HepG2 (cell line): ENCODE results near the gene IFNK. TPM values are rescaled to one million over a fixed set of nuclear protein-coding genes. Genes with fewer than 3 reads are reported as not detected.

Experiments
- ATF7 ChIP-seq, 2 experiments: fragments of 450-650 bp in 1 of 2; sonication (generic) in 1 of 2; formaldehyde crosslinking in 1 of 2; IDR thresholded peaks; 2 replicates each; pipeline versions ENCODE4 v1.4.0 to v1.6.1; 2016 to 2020; ENCODE audit warnings: antibody characterized with exemption in 1 of 2, mild to moderate bottlenecking in 1 of 2, missing genetic modification reagents in 1 of 2
- FOXP1 ChIP-seq, 2 experiments: fragments of 450-650 bp in 1 of 2; IDR thresholded peaks; 2 replicates each; pipeline ENCODE4 v1.6.1; 2017 to 2018; ENCODE audit warnings: antibody characterized with exemption in 1 of 2
- NR2F6 ChIP-seq, 2 experiments: IDR thresholded peaks; 2 replicates each; pipeline ENCODE4 v1.6.1; 2016; ENCODE audit warnings: antibody characterized with exemption in 1 of 2, mild to moderate bottlenecking in 1 of 2
- PATZ1 ChIP-seq: sonication (generic); formaldehyde crosslinking; IDR thresholded peaks from 2 replicates; pipeline ENCODE4 v1.4.0; 2020; ENCODE audit warnings: missing genetic modification reagents
- PITX1 ChIP-seq: sonication (generic); formaldehyde crosslinking; IDR thresholded peaks from 2 replicates; pipeline ENCODE4 v1.5.1; 2020; ENCODE audit warnings: mild to moderate bottlenecking, missing genetic modification reagents
- RARA ChIP-seq: IDR thresholded peaks from 2 replicates; pipeline ENCODE4 v1.6.1; 2016; ENCODE audit warnings: missing genetic modification reagents, missing compliant biosample characterization
- RXRA ChIP-seq: sonication (generic); formaldehyde crosslinking; IDR thresholded peaks from 2 replicates; pipeline ENCODE4 v1.5.1; 2020; ENCODE audit warnings: missing genetic modification reagents
- RXRB ChIP-seq: IDR thresholded peaks from 2 replicates; pipeline ENCODE4 v1.6.1; 2016; ENCODE audit warnings: borderline replicate concordance, missing genetic modification reagents, missing compliant biosample characterization
- SAP130 ChIP-seq: IDR thresholded peaks from 2 replicates; pipeline ENCODE4 v1.6.1; 2016; ENCODE audit warnings: low read depth
- SOX5 ChIP-seq: IDR thresholded peaks from 2 replicates; pipeline ENCODE4 v1.6.1; 2016; ENCODE audit warnings: borderline replicate concordance
- TBX2 ChIP-seq: sonication (generic); formaldehyde crosslinking; IDR thresholded peaks from 2 replicates; pipeline ENCODE4 v1.5.0; 2020; ENCODE audit warnings: missing genetic modification reagents, mild to moderate bottlenecking, borderline replicate concordance
- THAP11 ChIP-seq: IDR thresholded peaks from 2 replicates; pipeline ENCODE4 v1.6.1; 2016; ENCODE audit warnings: missing biosample characterization, missing genetic modification reagents
- ZBTB46 ChIP-seq: sonication (generic); formaldehyde crosslinking; IDR thresholded peaks from 2 replicates; pipeline ENCODE4 v1.4.0; 2020; ENCODE audit warnings: mild to moderate bottlenecking, missing genetic modification reagents, borderline replicate concordance
- ZNF609 ChIP-seq: sonication (generic); formaldehyde crosslinking; IDR thresholded peaks from 2 replicates; pipeline ENCODE4 v1.4.0; 2020; ENCODE audit warnings: mild to moderate bottlenecking, missing genetic modification reagents, borderline replicate concordance
- ZNF639 ChIP-seq: conservative IDR thresholded peaks from 2 replicates; pipeline ENCODE4 v1.6.1; 2018; ENCODE audit warnings: missing genetic modification reagents
- ZNF766 ChIP-seq: sonication (generic); formaldehyde crosslinking; IDR thresholded peaks from 2 replicates; pipeline ENCODE4 v1.5.0; 2020; ENCODE audit warnings: missing genetic modification reagents, borderline replicate concordance
- polyA plus RNA-seq, 8 experiments: library from polyadenylated mRNA; depleted of rRNA in 3 of 8; stranded (reverse) in 7 of 8; unstranded in 1 of 8; fragments of >200 nt; fragmentation: Illumina TruSeq in 4 of 8; extraction: Trizol in 4 of 8; gene quantifications; 2 replicates each; pipeline versions ENCODE4 v1.2.1 to v1.2.3, GENCODE V29; 2011 to 2016; ENCODE audit warnings: low read depth in 4 of 8, missing spikeins in 1 of 8, mixed read lengths in 1 of 8; ENCODE audit not compliant: insufficient read depth in 1 of 8
- total RNA-seq, 5 experiments: library from RNA; depleted of rRNA; stranded (reverse); fragments of >200 nt; fragmentation: Illumina TruSeq; extraction: Trizol; gene quantifications; 2 replicates each; pipeline ENCODE4 v1.2.3, GENCODE V29; 2016; ENCODE audit warnings: low read depth in 1 of 5

The IFNK gene
- total and polyA plus RNA-seq, 2 of the 13 experiments (the other 11 are each of a cell fraction or from before 2014, with no cell fraction given): not detected

- TF ChIP-seq ZNF639 (CRISPR knock-in tag): no peak
- TF ChIP-seq NR2F6 (IDR thresholded peaks at IDR 0.05): peak; percentile 85
- TF ChIP-seq NR2F6 (CRISPR knock-in tag; IDR thresholded peaks at IDR 0.05): peak; percentile 82
- TF ChIP-seq PITX1 (CRISPR knock-in tag): peak; percentile 40; the same call in 1 of the 2 replicates
- 0 out of 2 replicates have a peak, but pooled peaks have one; percentile 28 for TF ChIP-seq TBX2
- TF ChIP-seq ATF7 (IDR thresholded peaks at IDR 0.05): no peak
- TF ChIP-seq ATF7 (CRISPR knock-in tag; IDR thresholded peaks at IDR 0.05): no peak
- TF ChIP-seq SOX5 (CRISPR knock-in tag): peak; percentile 62; the same call in 1 of the 2 replicates
- 0 out of 2 replicates have a peak, but pooled peaks have one; percentile 33 for TF ChIP-seq THAP11 (CRISPR knock-in tag)
- no peak for TF ChIP-seq ZBTB46 (CRISPR knock-in tag)
- TF ChIP-seq FOXP1 (IDR thresholded peaks at IDR 0.05): no peak
- TF ChIP-seq FOXP1 (CRISPR knock-in tag; IDR thresholded peaks at IDR 0.05): peak; percentile 93
- TF ChIP-seq ZNF766 (CRISPR knock-in tag): 0 out of 2 replicates have a peak, but pooled peaks have one; percentile 52
- TF ChIP-seq RARA (CRISPR knock-in tag): peak; percentile 54; the same call in 1 of the 2 replicates
- peak; percentile 98 for TF ChIP-seq RXRB
- peak; percentile 45; the same call in 1 of the 2 replicates for TF ChIP-seq PATZ1
- TF ChIP-seq SAP130 (CRISPR knock-in tag): peak; percentile 43
- TF ChIP-seq RXRA (CRISPR knock-in tag): peak; percentile 70; the same call in 1 of the 2 replicates
- 0 out of 2 replicates have a peak, but pooled peaks have one; percentile 31 for TF ChIP-seq ZNF609 (CRISPR knock-in tag)
Observed at GRCh38 chr9:27539479-27540441, 15.7 kb downstream of the IFNK start (continued).
